G401 (cell line): ENCODE measurements around the gene RASSF1. TPM values are rescaled to one million over a fixed set of nuclear protein-coding genes. Genes with fewer than 3 reads are reported as not detected.

ENCODE experiments used
- DNase-seq: peaks from one replicate; pipeline ENCODE4 v3.0.0-alpha.2; 2015; ENCODE audit warnings: low spot score
- in situ Hi-C: cut with HindIII; loops from 2 replicates; pipeline ENCODE4 v1.10.0; 2016; ENCODE audit warnings: low sequenced_read_pairs, mixed read lengths
- total RNA-seq: library from RNA; depleted of rRNA; stranded (reverse); fragments of >200 nt; shearing (Covaris generic); gene quantifications from 2 replicates; pipeline ENCODE4 v1.2.3, GENCODE V29; 2014

RASSF1 gene
- total RNA-seq, 1 experiment from 2014 or later: 23.2 TPM

- no peak for DNase-seq
Measured at GRCh38 chr3:50350213-50350526, 9.5 kb upstream of the RASSF1 start.

GRCh38 chr3:50347187-50347813 is 6.7 kb upstream of the RASSF1 start:
- in situ Hi-C loops: no loop called here
- DNase-seq: peak; percentile 86

More at GRCh38 chr3:50350213-50350526, 9.5 kb upstream of the RASSF1 start:
- in situ Hi-C loops: loop anchor here (10.0 kb wide), 2 partner anchors 85 to 185 kb away; partner anchors contain the start of gene SEMA3B

- no peak for DNase-seq
- in situ Hi-C loops: no loop called here
Measured at GRCh38 chr3:50345586-50346234, 5.1 kb upstream of the RASSF1 start, which contains the start of gene ZMYND10. Gene ZMYND10, minus strand, starts transcription at chr3:50345732. Its CDS starts 153 bp downstream, at chr3:50345579.

- DNase-seq: no peak
- in situ Hi-C loops: no loop called here
Measured at GRCh38 chr3:50345008-50345407, 4.4 kb upstream of the RASSF1 start.

- no peak for DNase-seq
- in situ Hi-C loops: no loop called here
Measured at GRCh38 chr3:50342813-50343633, 2.4 kb upstream of the RASSF1 start.

- DNase-seq: no peak
- in situ Hi-C loops: no loop called here
Measured at GRCh38 chr3:50341996-50342650, 1.5 kb upstream of the RASSF1 start.

GRCh38 chr3:50341537-50341936 is 901 bp upstream of the RASSF1 start:
- in situ Hi-C loops: no loop called here
- DNase-seq: no peak

GRCh38 chr3:50340147-50340447 is 539 bp downstream of the RASSF1 start:
- no peak for DNase-seq
- in situ Hi-C loops: no loop called here

GRCh38 chr3:50339485-50340146 is 1.0 kb downstream of the RASSF1 start:
- in situ Hi-C loops: no loop called here

GRCh38 chr3:50338965-50339364 is 1.7 kb downstream of the RASSF1 start:
- in situ Hi-C loops: no loop called here
- DNase-seq: no peak

More at GRCh38 chr3:50339485-50340146, 1.0 kb downstream of the RASSF1 start:
- DNase-seq: no peak

- DNase-seq: peak; percentile 99
- in situ Hi-C loops: no loop called here
Measured at GRCh38 chr3:50337175-50337861, 3.3 kb downstream of the RASSF1 start.

GRCh38 chr3:50336452-50337174 is 4.0 kb downstream of the RASSF1 start:
- in situ Hi-C loops: no loop called here
- no peak for DNase-seq

GRCh38 chr3:50334339-50335075 is 6.1 kb downstream of the RASSF1 start:
- in situ Hi-C loops: no loop called here
- no peak for DNase-seq

GRCh38 chr3:50333744-50334328 is 6.8 kb downstream of the RASSF1 start:
- DNase-seq: no peak
- in situ Hi-C loops: no loop called here

GRCh38 chr3:50331364-50331907 is 9.2 kb downstream of the RASSF1 start:
- DNase-seq: no peak
- in situ Hi-C loops: no loop called here

GRCh38 chr3:50330330-50330729 is 10.3 kb downstream of the RASSF1 start:
- in situ Hi-C loops: no loop called here
- no peak for DNase-seq
